ENCODE data around the gene VKORC1.
"Not testable (repeated sequence)": the region's sequence is repeated elsewhere in the genome, so short reads cannot be mapped to it uniquely, and the experiment has no call there.

VKORC1 gene

GRCh38 chr16:31108794-31109558, 14.4 kb upstream of the VKORC1 start:
- peak overlapping the region; percentile 69 for H3K4me3 ChIP-seq (ENCODE audit: low read length)

GRCh38 chr16:31108035-31108793, 13.6 kb upstream of the VKORC1 start, which contains the start of gene BCKDK:
BCKDK (plus strand) TSS chr16:31108386; CDS start chr16:31109224, 838 bp downstream.
- H3K4me3 ChIP-seq (ENCODE audit: low read length): peak within 1 kb of the TSS; percentile 69
- peak; percentile 63 for DNase-seq (ENCODE audit: low read depth, low spot score)

More at GRCh38 chr16:31108794-31109558, 14.4 kb upstream of the VKORC1 start:
- DNase-seq (ENCODE audit: low read depth, low spot score): no peak

- peak overlapping the region; percentile 69 for H3K4me3 ChIP-seq (ENCODE audit: low read length)
- no peak for DNase-seq (ENCODE audit: low read depth, low spot score)
Measured at GRCh38 chr16:31107465-31107867, 12.9 kb upstream of the VKORC1 start.

- H3K4me3 ChIP-seq (ENCODE audit: low read length): no peak overlapping the region
Measured at GRCh38 chr16:31106509-31107464, 12.2 kb upstream of the VKORC1 start.

GRCh38 chr16:31105677-31106213, 11.1 kb upstream of the VKORC1 start:
- DNase-seq (ENCODE audit: low read depth, low spot score): peak; percentile 37
- peak overlapping the region; percentile 21 for H3K4me3 ChIP-seq (ENCODE audit: low read length)

More at GRCh38 chr16:31106509-31107464, 12.2 kb upstream of the VKORC1 start:
- no peak for DNase-seq (ENCODE audit: low read depth, low spot score)

- not testable (repeated sequence) for DNase-seq (ENCODE audit: low read depth, low spot score); H3K4me3 ChIP-seq (ENCODE audit: low read length)
Measured at GRCh38 chr16:31100876-31101641, 6.5 kb upstream of the VKORC1 start.

GRCh38 chr16:31099860-31100638, 5.5 kb upstream of the VKORC1 start:
- no peak for DNase-seq (ENCODE audit: low read depth, low spot score)
- no peak overlapping the region for H3K4me3 ChIP-seq (ENCODE audit: low read length)

- peak overlapping the region; percentile 92 for H3K4me3 ChIP-seq (ENCODE audit: low read length)
- DNase-seq (ENCODE audit: low read depth, low spot score): no peak
Measured at GRCh38 chr16:31094088-31094423, 541 bp downstream of the VKORC1 start.

- H3K4me3 ChIP-seq (ENCODE audit: low read length): peak overlapping the region; percentile 21
- no peak for DNase-seq (ENCODE audit: low read depth, low spot score)
Measured at GRCh38 chr16:31093132-31093703, 1.4 kb downstream of the VKORC1 start.

- no peak overlapping the region for H3K4me3 ChIP-seq (ENCODE audit: low read length)
- DNase-seq (ENCODE audit: low read depth, low spot score): no peak
Measured at GRCh38 chr16:31092330-31092729, 2.3 kb downstream of the VKORC1 start.

GRCh38 chr16:31090540-31090939, 4.1 kb downstream of the VKORC1 start:
- DNase-seq (ENCODE audit: low read depth, low spot score): no peak
- no peak overlapping the region for H3K4me3 ChIP-seq (ENCODE audit: low read length)

- no peak overlapping the region for H3K4me3 ChIP-seq (ENCODE audit: low read length)
- DNase-seq (ENCODE audit: low read depth, low spot score): no peak
Measured at GRCh38 chr16:31089199-31089598, 5.4 kb downstream of the VKORC1 start.

GRCh38 chr16:31088459-31089183, 6.0 kb downstream of the VKORC1 start, which contains the start of gene PRSS53:
PRSS53 (minus strand) TSS chr16:31088943; CDS start chr16:31088809, 134 bp downstream.
- no peak for DNase-seq (ENCODE audit: low read depth, low spot score)
- no peak within 1 kb of the TSS for H3K4me3 ChIP-seq (ENCODE audit: low read length)

- no peak for DNase-seq (ENCODE audit: low read depth, low spot score)
Measured at GRCh38 chr16:31087971-31088370, 6.6 kb downstream of the VKORC1 start.

GRCh38 chr16:31087481-31087880, 7.1 kb downstream of the VKORC1 start:
- no peak for DNase-seq (ENCODE audit: low read depth, low spot score)
- no peak overlapping the region for H3K4me3 ChIP-seq (ENCODE audit: low read length)

More at GRCh38 chr16:31087971-31088370, 6.6 kb downstream of the VKORC1 start:
- no peak overlapping the region for H3K4me3 ChIP-seq (ENCODE audit: low read length)

GRCh38 chr16:31086629-31086906, 8.0 kb downstream of the VKORC1 start:
- no peak for DNase-seq (ENCODE audit: low read depth, low spot score)
- H3K4me3 ChIP-seq (ENCODE audit: low read length): no peak overlapping the region
